Keratinocyte (primary cell): ENCODE data around the gene STK17A.

Experiments used
- EZH2 ChIP-seq: IDR thresholded peaks from one replicate; pipeline ENCODE4 v1.6.1; 2012; ENCODE audit warnings: inconsistent platforms, mild to moderate bottlenecking, low read length, moderate library complexity
- TF ChIP-seq, protein P1 (sequence below), 3 experiments: IDR thresholded peaks in 1 of 3; conservative IDR thresholded peaks in 1 of 3; optimal IDR thresholded peaks in 1 of 3; 2 replicates in 2 of 3; 3 replicates in 1 of 3; pipeline versions ENCODE3 to v1.5.1; 2011; ENCODE audit warnings: low read length in 3 of 3, mild to moderate bottlenecking in 3 of 3, moderate library complexity in 2 of 3, control low read depth in 1 of 3, inconsistent platforms in 1 of 3; ENCODE audit not compliant: insufficient read depth in 2 of 3; ENCODE audit errors: extremely low read depth in 1 of 3

DNA sequence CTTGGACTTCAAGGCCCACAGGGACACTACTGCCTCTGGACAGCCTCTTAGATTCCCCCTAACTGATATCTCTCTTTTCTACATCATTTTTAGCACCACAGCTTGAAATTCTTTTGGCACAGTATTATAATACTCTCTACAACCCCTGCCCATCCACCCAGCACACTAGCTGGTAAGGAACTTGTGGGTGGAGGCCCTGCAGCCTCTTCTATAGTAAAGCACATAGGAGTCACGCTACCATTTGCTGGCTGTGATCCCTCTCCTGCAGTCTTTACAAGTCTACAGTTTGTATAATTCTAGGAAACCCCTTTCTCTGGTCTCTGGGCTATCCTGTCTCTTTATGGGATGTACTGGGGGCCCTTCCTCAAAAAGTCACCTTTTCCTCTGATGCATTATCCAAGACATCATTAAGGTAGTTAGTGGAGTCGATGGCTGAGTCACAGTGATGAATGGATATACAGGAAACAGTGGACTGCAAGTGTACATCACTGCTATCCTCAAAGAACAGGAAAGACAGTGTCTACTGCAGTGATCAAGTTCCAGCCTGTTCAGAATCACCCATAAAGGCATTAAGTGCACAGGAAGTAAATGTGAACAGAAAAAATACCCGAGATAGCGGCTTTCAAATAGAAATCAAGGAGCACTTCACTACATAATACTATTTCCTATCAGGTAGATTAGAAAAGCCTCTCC, 54.4 kb downstream of the STK17A start:
- TF ChIP-seq, protein P1, sequence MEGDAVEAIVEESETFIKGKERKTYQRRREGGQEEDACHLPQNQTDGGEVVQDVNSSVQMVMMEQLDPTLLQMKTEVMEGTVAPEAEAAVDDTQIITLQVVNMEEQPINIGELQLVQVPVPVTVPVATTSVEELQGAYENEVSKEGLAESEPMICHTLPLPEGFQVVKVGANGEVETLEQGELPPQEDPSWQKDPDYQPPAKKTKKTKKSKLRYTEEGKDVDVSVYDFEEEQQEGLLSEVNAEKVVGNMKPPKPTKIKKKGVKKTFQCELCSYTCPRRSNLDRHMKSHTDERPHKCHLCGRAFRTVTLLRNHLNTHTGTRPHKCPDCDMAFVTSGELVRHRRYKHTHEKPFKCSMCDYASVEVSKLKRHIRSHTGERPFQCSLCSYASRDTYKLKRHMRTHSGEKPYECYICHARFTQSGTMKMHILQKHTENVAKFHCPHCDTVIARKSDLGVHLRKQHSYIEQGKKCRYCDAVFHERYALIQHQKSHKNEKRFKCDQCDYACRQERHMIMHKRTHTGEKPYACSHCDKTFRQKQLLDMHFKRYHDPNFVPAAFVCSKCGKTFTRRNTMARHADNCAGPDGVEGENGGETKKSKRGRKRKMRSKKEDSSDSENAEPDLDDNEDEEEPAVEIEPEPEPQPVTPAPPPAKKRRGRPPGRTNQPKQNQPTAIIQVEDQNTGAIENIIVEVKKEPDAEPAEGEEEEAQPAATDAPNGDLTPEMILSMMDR (optimal IDR thresholded peaks at IDR 0.05 in 1 of 3, IDR thresholded peaks at IDR 0.05 in 1 of 3, conservative IDR thresholded peaks at IDR 0.05 in 1 of 3; ENCODE audit: extremely low read depth in 1 of 3, insufficient read depth in 2 of 3, low read length in 3 of 3): no peak
- no peak for TF ChIP-seq EZH2
